A673 (cell line): Measurements from ENCODE around the gene EGLN3.

Experiments
- EZH2 ChIP-seq: fragments of 200-600 bp; sonication (generic); IDR thresholded peaks from 2 replicates; pipeline ENCODE4 v1.6.1; 2017; ENCODE audit warnings: borderline replicate concordance, low read depth, mild to moderate bottlenecking, mixed read lengths, antibody characterized with exemption, low read length; ENCODE audit not compliant: poor library complexity, severe bottlenecking
- TF ChIP-seq, protein P1 (sequence below): fragments of 300-800, 200-600 bp; sonication (generic); conservative IDR thresholded peaks from 2 replicates; pipeline ENCODE4 v1.5.1; 2017; ENCODE audit warnings: low read depth, mild to moderate bottlenecking, antibody characterized with exemption, low read length, moderate library complexity, mixed read lengths

- TF ChIP-seq, protein P1, sequence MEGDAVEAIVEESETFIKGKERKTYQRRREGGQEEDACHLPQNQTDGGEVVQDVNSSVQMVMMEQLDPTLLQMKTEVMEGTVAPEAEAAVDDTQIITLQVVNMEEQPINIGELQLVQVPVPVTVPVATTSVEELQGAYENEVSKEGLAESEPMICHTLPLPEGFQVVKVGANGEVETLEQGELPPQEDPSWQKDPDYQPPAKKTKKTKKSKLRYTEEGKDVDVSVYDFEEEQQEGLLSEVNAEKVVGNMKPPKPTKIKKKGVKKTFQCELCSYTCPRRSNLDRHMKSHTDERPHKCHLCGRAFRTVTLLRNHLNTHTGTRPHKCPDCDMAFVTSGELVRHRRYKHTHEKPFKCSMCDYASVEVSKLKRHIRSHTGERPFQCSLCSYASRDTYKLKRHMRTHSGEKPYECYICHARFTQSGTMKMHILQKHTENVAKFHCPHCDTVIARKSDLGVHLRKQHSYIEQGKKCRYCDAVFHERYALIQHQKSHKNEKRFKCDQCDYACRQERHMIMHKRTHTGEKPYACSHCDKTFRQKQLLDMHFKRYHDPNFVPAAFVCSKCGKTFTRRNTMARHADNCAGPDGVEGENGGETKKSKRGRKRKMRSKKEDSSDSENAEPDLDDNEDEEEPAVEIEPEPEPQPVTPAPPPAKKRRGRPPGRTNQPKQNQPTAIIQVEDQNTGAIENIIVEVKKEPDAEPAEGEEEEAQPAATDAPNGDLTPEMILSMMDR = no peak
- no peak for TF ChIP-seq EZH2
Measured at GRCh38 chr14:33967138-33967537, 16.3 kb upstream of the EGLN3 start.
